ENCODE data around the gene ITIH5.

DNA sequence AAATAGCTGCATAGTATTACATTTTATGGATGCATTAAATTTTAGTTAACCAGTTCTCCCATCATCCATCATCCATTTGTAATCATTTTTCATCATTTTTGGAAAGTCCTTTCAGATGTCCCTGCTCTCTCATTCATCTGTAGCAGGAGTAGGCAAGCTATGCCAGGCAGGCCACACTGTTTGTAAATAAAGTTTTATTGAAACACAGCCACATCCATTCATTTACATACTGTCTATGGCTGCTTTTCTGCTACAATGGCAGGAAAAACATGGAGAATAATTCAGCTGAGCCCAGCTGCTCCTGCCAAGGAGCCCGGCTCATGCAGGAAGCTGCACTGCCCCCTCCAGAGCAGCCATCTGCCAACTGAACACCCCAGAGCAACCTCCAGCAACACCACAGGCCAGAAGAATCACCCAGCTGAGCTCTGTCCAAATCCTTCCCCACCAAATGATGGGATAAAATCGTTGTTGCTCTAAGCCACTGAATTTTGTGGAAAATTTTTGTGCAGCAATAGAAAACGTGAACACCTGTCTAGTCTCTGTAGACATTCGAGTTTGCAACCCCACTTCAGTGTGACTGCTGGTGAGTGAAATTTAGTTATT is 19.6 kb downstream of the ITIH5 start:
- TF ChIP-seq ARNT (IDR thresholded peaks at IDR 0.05) (no peak), FOXM1 (IDR thresholded peaks at IDR 0.05; ENCODE audit: borderline replicate concordance) (no peak), LEF1 (IDR thresholded peaks at IDR 0.05; ENCODE audit: borderline replicate concordance) (no peak), BHLHE40 (IDR thresholded peaks at IDR 0.05; ENCODE audit: borderline replicate concordance) (no peak), FOXK2 (IDR thresholded peaks at IDR 0.05) (no peak), L3MBTL2 (conservative IDR thresholded peaks at IDR 0.05) (no peak), FOXA1 (IDR thresholded peaks at IDR 0.05) (no peak), ELF4 (IDR thresholded peaks at IDR 0.05) (no peak)

Measured in HEK293T (cell line).